Measurements from ENCODE around the gene ST3GAL5. TPM values are rescaled to one million over a fixed set of nuclear protein-coding genes. Genes with fewer than 3 reads are reported as not detected.

Gene ST3GAL5
- total and polyA plus RNA-seq, 2 experiments from 2014 or later: 3.2 to 7.9 TPM

DNA sequence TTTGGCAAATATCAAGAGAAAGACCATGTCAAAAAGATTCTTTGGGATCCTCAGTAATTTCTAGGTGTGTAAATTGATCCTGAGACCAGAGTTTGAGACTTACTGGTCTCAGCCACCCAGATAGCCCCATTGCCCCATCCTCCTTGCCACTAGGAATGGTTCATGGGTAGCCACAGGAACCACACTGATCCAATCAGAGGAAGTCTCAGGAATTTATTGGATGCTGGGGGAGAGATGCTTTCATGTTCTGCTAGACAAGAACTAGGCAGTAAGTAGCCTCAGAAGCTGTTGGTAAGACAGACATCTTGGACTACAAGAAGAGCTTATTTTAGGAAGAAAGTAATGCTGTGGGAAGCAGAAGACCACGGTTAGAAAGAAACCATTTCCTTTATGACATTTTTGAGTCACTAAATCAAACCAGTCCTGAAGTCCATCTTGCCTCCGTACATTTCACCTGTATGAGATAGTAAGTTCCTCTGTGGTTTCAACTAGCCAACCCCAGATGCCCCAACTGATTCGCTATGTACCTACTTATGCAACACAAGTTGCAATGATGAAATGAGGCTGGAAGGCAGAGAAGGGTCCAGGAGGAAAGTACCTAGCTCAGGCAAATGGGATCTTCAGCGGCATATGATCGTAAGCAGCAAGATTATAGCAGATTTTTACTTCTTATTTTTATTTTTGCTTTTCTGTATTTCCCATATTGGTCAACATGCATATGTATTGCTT lies 3.6 kb upstream of the ST3GAL5 start:
- TF ChIP-seq, protein P1, sequence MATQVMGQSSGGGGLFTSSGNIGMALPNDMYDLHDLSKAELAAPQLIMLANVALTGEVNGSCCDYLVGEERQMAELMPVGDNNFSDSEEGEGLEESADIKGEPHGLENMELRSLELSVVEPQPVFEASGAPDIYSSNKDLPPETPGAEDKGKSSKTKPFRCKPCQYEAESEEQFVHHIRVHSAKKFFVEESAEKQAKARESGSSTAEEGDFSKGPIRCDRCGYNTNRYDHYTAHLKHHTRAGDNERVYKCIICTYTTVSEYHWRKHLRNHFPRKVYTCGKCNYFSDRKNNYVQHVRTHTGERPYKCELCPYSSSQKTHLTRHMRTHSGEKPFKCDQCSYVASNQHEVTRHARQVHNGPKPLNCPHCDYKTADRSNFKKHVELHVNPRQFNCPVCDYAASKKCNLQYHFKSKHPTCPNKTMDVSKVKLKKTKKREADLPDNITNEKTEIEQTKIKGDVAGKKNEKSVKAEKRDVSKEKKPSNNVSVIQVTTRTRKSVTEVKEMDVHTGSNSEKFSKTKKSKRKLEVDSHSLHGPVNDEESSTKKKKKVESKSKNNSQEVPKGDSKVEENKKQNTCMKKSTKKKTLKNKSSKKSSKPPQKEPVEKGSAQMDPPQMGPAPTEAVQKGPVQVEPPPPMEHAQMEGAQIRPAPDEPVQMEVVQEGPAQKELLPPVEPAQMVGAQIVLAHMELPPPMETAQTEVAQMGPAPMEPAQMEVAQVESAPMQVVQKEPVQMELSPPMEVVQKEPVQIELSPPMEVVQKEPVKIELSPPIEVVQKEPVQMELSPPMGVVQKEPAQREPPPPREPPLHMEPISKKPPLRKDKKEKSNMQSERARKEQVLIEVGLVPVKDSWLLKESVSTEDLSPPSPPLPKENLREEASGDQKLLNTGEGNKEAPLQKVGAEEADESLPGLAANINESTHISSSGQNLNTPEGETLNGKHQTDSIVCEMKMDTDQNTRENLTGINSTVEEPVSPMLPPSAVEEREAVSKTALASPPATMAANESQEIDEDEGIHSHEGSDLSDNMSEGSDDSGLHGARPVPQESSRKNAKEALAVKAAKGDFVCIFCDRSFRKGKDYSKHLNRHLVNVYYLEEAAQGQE (IDR thresholded peaks at IDR 0.05; ENCODE audit: unreplicated experiment): no peak
- TF ChIP-seq STAT1 (IDR thresholded peaks at IDR 0.05; ENCODE audit: unreplicated experiment) (no peak), NANOG (IDR thresholded peaks at IDR 0.05; ENCODE audit: borderline replicate concordance) (no peak), EZH2phosphoT487 (IDR thresholded peaks at IDR 0.05; ENCODE audit: unreplicated experiment) (no peak), POLR2AphosphoS5 (IDR thresholded peaks at IDR 0.05; ENCODE audit: low read depth) (no peak), JUNB (IDR thresholded peaks at IDR 0.05; ENCODE audit: unreplicated experiment) (no peak), EZH2 (IDR thresholded peaks at IDR 0.05; ENCODE audit: low read depth, unreplicated experiment) (no peak), ZNF114 (CRISPR knock-in tag; IDR thresholded peaks at IDR 0.05) (no peak), CREB1 (CRISPR knock-in tag; IDR thresholded peaks at IDR 0.05; ENCODE audit: low read depth) (no peak)
- TF ChIP-seq, protein P2, sequence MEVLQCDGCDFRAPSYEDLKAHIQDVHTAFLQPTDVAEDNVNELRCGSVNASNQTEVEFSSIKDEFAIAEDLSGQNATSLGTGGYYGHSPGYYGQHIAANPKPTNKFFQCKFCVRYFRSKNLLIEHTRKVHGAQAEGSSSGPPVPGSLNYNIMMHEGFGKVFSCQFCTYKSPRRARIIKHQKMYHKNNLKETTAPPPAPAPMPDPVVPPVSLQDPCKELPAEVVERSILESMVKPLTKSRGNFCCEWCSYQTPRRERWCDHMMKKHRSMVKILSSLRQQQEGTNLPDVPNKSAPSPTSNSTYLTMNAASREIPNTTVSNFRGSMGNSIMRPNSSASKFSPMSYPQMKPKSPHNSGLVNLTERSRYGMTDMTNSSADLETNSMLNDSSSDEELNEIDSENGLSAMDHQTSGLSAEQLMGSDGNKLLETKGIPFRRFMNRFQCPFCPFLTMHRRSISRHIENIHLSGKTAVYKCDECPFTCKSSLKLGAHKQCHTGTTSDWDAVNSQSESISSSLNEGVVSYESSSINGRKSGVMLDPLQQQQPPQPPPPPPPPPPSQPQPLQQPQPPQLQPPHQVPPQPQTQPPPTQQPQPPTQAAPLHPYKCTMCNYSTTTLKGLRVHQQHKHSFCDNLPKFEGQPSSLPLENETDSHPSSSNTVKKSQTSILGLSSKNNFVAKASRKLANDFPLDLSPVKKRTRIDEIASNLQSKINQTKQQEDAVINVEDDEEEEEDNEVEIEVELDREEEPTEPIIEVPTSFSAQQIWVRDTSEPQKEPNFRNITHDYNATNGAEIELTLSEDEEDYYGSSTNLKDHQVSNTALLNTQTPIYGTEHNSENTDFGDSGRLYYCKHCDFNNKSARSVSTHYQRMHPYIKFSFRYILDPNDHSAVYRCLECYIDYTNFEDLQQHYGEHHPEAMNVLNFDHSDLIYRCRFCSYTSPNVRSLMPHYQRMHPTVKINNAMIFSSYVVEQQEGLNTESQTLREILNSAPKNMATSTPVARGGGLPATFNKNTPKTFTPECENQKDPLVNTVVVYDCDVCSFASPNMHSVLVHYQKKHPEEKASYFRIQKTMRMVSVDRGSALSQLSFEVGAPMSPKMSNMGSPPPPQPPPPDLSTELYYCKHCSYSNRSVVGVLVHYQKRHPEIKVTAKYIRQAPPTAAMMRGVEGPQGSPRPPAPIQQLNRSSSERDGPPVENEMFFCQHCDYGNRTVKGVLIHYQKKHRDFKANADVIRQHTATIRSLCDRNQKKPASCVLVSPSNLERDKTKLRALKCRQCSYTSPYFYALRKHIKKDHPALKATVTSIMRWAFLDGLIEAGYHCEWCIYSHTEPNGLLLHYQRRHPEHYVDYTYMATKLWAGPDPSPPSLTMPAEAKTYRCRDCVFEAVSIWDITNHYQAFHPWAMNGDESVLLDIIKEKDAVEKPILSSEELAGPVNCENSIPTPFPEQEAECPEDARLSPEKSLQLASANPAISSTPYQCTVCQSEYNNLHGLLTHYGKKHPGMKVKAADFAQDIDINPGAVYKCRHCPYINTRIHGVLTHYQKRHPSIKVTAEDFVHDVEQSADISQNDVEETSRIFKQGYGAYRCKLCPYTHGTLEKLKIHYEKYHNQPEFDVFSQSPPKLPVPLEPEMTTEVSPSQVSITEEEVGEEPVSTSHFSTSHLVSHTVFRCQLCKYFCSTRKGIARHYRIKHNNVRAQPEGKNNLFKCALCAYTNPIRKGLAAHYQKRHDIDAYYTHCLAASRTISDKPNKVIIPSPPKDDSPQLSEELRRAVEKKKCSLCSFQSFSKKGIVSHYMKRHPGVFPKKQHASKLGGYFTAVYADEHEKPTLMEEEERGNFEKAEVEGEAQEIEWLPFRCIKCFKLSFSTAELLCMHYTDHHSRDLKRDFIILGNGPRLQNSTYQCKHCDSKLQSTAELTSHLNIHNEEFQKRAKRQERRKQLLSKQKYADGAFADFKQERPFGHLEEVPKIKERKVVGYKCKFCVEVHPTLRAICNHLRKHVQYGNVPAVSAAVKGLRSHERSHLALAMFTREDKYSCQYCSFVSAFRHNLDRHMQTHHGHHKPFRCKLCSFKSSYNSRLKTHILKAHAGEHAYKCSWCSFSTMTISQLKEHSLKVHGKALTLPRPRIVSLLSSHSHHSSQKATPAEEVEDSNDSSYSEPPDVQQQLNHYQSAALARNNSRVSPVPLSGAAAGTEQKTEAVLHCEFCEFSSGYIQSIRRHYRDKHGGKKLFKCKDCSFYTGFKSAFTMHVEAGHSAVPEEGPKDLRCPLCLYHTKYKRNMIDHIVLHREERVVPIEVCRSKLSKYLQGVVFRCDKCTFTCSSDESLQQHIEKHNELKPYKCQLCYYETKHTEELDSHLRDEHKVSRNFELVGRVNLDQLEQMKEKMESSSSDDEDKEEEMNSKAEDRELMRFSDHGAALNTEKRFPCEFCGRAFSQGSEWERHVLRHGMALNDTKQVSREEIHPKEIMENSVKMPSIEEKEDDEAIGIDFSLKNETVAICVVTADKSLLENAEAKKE (CRISPR knock-in tag; IDR thresholded peaks at IDR 0.05): no peak
- TF ChIP-seq, protein P3, sequence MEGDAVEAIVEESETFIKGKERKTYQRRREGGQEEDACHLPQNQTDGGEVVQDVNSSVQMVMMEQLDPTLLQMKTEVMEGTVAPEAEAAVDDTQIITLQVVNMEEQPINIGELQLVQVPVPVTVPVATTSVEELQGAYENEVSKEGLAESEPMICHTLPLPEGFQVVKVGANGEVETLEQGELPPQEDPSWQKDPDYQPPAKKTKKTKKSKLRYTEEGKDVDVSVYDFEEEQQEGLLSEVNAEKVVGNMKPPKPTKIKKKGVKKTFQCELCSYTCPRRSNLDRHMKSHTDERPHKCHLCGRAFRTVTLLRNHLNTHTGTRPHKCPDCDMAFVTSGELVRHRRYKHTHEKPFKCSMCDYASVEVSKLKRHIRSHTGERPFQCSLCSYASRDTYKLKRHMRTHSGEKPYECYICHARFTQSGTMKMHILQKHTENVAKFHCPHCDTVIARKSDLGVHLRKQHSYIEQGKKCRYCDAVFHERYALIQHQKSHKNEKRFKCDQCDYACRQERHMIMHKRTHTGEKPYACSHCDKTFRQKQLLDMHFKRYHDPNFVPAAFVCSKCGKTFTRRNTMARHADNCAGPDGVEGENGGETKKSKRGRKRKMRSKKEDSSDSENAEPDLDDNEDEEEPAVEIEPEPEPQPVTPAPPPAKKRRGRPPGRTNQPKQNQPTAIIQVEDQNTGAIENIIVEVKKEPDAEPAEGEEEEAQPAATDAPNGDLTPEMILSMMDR (conservative IDR thresholded peaks at IDR 0.05; ENCODE audit: low read depth in 2 of 2): no peak
- TF ChIP-seq, protein P4, sequence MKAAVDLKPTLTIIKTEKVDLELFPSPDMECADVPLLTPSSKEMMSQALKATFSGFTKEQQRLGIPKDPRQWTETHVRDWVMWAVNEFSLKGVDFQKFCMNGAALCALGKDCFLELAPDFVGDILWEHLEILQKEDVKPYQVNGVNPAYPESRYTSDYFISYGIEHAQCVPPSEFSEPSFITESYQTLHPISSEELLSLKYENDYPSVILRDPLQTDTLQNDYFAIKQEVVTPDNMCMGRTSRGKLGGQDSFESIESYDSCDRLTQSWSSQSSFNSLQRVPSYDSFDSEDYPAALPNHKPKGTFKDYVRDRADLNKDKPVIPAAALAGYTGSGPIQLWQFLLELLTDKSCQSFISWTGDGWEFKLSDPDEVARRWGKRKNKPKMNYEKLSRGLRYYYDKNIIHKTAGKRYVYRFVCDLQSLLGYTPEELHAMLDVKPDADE (IDR thresholded peaks at IDR 0.05): no peak
- H2AFZ ChIP-seq: no peak overlapping the region
- H3K36me3 ChIP-seq (ENCODE audit: insufficient read depth): no peaks in the 10 kb centered on the region
- H3K4me3 ChIP-seq: no peak overlapping the region
- no peaks in the 10 kb centered on the region for H3F3A ChIP-seq (replicated peaks; ENCODE audit: low read depth)
- Mint-ChIP-seq H3K4me1 (peaks cover 19% of the 10 kb centered on the region), H3K27ac (no peak overlapping the region), H3K4me3 (no peak overlapping the region), H3K9me3 (0 out of 3 replicates have a peak, but pooled peaks cover 3% of the 10 kb centered on the region), H3K36me3 (ENCODE audit: low read depth) (no peaks in the 10 kb centered on the region), H3K27me3 (ENCODE audit: insufficient read depth, low read depth, poor library complexity) (peaks cover 18% of the 10 kb centered on the region)
- H3K27me3 ChIP-seq (ENCODE audit: insufficient read depth): peaks cover 21% of the 10 kb centered on the region
- ATAC-seq (no peak), DNase-seq (ENCODE audit: low spot score) (no peak)
- H3K79me2 ChIP-seq (replicated peaks; ENCODE audit: insufficient read depth): no peaks in the 10 kb centered on the region
- no peak overlapping the region for H3K27ac ChIP-seq (ENCODE audit: low read depth)
- H3K4me1 ChIP-seq (ENCODE audit: insufficient read depth): no peaks in the 10 kb centered on the region; the same call in none of the 2 replicates
- H4K20me1 ChIP-seq (replicated peaks; ENCODE audit: insufficient read depth): 0 out of 2 replicates have a peak, but pooled peaks cover 2% of the 10 kb centered on the region
- 0 out of 2 replicates have a peak, but pooled peaks cover 5% of the 10 kb centered on the region for H3K9me2 ChIP-seq (ENCODE audit: insufficient read depth)
- H3K4me2 ChIP-seq: no peak overlapping the region

Measured in GM23338 (cell line).